AG08396 (cell line): Measurements from ENCODE around the gene ZNF506.
"Not testable (repeated sequence)": the region's sequence is repeated elsewhere in the genome, so short reads cannot be mapped to it uniquely, and the experiment has no call there.

ENCODE experiments used
- DNase-seq: peaks from one replicate; pipeline ENCODE4 v3.0.0; 2012; ENCODE audit warnings: low spot score, mixed read lengths

The ZNF506 gene

DNA sequence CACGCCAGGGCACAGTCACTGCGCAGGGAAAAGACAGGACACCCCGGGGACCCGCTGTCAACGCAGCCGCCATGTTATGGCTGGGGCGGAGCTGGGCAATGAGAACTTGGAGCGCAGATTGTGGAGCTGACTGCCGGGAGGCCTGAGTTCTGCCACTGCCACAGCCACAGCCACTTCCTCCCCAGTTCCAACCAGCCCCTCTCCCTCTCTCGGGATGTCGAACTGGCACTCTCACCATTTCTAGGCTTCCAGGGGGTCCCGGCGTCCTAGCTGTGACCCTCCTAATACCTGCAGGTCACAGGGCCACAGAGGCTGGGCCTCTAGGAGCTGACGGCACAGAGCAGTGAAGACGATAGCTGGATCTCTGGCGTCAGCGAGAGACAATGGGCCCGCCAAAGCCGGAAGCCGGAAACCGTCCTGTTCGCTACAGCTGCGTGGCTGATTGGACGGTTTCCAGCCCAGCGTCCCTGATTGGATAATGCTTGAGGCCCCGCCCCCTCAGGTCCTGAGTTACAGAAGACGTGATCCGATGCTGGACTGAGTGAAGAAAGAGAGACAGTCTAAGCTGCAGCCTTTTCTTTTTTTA is at the start of gene ZNF506:
ZNF506 (minus strand) TSS at position 385 of the 586 bp plus-strand sequence; CDS start at position 238, 147 bp downstream.
- peak; percentile 93 for DNase-seq

- not testable (repeated sequence) for DNase-seq
Measured at GRCh38 chr19:19870086-19870485, 48.5 kb upstream of the ZNF506 start.

DNA sequence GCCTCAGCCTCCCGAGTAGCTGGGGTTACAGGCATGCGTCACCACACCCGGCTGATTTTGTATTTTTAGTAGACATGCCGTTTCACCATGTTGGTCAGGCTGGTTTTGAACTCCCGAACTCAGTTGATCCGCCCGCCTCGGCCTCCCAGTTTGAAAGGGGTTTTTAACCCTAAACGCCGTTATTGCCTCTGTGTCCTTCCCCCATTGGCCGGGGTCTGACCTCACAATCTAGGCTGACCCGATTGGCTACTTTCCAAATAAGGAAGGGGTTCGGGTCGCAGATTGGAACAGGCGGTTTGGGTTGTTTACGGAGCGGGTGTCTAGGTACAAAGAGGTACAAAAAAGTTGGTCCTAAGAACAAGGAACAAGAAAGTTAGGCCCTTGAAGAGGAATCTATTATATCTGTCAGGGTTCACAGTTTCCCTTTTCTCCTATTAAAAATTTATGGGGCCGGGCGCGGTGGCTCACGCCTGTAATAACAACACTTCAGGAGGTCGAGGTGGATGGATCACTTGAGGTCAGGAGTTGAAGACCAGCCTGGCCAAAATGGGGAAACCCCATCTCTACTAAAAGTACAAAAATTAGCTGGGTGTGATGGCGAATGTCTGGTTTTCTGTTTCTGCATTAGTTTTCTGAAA is 45.2 kb upstream of the ZNF506 start:
- peak; percentile 9 for DNase-seq

DNA sequence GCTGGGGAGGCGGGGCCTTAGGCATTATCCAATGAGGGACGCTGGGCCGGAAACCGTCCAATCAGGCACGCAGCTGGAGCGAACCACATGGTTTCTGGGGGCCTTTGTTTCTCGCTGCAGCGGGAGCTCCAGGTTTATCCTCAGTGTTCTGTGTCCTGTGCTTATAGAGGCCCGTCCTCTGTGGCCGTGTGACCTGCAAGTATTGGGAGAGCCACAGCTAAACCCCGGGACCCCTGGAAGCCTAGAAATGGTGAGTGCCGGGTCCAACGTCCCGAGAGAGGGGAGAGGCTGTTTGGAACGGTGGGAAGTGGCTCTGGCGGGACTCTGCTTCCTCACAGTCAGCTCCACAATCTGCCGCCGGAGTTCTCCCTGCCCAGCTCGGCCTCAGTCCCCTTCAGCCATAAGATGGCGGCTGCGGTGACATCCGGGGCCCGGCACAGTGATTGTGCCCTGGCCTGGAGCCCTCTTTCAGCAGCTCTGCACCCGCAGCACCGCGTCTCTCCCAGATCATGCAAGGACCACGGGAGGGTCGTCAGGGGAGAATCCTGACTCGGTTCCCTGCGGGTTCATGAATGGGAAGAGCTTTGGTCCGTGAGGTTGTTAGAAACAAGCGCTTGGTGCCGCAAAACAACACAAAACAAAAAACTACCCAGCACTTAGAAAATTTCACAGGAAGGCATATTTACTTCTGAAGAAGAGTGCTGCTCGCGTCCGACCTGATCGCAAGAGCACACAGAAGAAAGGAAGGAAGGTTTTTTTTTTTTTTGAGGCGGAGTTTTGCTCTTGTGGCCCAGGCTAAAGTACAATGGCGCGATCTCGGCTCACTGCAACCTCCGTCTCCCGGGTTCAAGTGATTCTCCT is 44.4 kb upstream of the ZNF506 start, which contains the start of gene ZNF253:
ZNF253 (plus strand) TSS at position 133 of the 861 bp plus-strand sequence; CDS start at position 248, 115 bp downstream.
- DNase-seq, result peak; percentile 95

GRCh38 chr19:19860756-19861390 is 39.3 kb upstream of the ZNF506 start:
- DNase-seq, result no peak

DNA sequence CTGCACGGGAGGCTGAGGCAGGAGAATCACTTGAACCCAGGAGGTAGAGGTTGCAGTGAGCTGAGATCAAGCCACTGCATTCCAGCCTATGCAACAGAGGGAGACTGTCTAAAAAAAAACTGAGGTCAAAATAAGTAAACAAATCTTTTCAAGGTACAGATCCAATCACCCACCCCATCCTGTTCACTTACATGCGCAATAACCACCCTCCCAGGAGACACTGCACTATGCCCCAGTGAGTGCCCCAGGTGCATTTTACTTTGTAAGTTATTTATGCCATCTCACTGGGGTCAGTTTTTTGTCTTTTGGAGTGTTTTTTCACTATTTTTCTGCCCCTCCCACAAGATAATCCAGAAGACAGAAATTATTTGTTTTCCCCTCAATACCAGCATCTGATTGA is 37.2 kb upstream of the ZNF506 start:
- DNase-seq, result no peak

GRCh38 chr19:19851740-19852139 is 30.2 kb upstream of the ZNF506 start:
- DNase-seq, result not testable (repeated sequence)

- DNase-seq, result no peak
Measured at GRCh38 chr19:19849056-19849455, 27.5 kb upstream of the ZNF506 start.

- no peak for DNase-seq
Measured at GRCh38 chr19:19847781-19848180, 26.2 kb upstream of the ZNF506 start.

- DNase-seq, result no peak
Measured at GRCh38 chr19:19835560-19836038, 14.0 kb upstream of the ZNF506 start.

GRCh38 chr19:19826875-19827274 is 5.3 kb upstream of the ZNF506 start:
- no peak for DNase-seq

DNA sequence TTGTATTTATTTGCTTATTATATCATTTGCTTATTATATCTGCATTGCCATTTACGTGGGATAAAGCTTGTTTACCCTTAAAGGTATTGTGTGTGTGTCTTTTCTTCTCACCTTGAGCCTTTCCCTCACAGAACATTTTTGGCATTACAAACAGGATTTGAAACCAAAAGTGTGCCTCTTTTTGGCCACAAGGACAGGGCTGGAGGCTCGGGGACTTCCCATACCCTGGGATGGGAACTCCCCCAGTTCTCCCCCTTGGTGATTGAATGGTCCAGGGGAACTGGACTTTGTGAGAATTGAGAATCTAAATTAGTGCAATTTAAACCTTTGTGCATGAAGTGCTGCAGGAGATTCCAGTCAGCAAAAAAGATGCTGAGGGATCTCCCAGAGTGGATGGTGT is 2.4 kb upstream of the ZNF506 start:
- DNase-seq, result no peak

DNA sequence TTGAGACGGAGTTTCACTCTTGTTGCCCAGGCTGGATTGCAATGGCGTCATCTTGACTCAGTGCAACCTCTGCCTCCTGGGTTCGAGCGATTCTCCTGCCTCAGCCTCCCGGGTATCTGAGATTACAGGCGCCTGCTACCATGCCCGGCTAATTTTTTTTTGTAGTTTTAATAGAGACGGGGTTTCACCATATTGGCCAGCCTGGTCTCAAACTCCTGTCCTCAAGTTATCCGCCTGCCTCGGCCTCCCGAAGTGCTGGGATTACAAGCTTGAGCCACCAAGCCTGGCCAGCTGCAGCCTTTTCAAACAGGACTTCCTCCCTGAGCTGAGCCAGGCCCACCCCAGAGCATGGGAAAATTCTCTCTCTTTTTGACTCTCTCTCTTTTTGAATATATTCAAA is 426 bp upstream of the ZNF506 start:
- not testable (repeated sequence) for DNase-seq

GRCh38 chr19:19820774-19821320 is 703 bp downstream of the ZNF506 start:
- no peak for DNase-seq

- DNase-seq, result no peak
Measured at GRCh38 chr19:19817357-19817756, 4.2 kb downstream of the ZNF506 start.

DNA sequence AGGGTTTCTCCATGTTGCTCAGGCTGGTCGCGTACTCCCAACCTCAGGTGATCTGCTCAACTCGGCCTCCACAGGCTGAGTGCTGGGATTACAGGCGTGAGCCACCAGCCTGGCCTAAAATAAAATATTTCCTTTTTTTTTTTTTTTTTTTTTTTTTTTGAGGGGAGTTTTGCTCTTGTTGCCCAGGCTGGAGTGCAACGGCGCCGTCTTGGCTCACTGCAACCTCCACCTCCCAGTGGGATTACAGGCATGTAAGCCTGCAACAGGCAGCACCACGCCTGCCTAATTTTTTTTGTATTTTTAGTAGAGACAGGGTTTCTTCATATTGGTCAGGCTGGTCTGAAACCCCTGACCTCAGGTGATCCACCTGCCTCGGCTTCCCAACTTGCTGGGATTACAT is 4.9 kb downstream of the ZNF506 start:
- DNase-seq, result no peak

- DNase-seq, result not testable (repeated sequence)
Measured at GRCh38 chr19:19811999-19812398, 9.6 kb downstream of the ZNF506 start.

DNA sequence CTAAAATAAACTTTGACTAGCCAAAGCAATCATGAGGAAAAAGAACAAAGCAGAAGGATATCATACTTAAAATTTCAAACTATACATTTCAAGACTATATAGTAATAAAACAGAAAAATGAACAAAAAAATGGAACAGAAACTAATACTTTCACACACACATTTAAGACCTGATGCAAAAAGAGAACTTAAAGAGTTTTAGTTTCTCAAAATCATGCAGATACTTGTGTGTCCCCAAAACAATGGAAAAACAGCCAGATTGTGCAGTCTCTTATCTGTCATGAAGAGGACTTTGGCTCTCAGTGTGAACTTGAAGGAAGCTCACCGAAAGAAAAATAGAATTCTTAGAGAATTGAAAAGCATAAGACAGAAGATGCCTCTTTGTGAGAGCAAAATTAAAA is 16.1 kb downstream of the ZNF506 start:
- no peak for DNase-seq

DNA sequence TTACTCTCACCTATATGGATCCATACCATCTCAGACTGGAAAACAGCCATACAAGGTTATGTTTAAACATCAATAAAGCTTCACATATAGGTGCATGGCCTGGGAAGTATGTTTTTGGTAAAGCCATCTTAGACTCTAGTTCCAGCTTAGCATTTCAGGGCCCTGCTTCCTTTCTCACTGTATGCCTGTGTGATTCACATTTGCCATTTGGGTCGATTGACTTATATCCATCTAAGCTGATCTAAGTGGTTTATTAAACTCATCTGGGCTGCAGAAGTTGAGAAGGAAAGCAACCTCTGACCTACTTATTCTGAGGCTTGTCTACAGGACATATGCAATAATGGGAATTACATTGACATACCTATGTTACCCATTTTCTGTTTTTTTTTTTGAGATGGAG is 33.5 kb downstream of the ZNF506 start:
- no peak for DNase-seq

DNA sequence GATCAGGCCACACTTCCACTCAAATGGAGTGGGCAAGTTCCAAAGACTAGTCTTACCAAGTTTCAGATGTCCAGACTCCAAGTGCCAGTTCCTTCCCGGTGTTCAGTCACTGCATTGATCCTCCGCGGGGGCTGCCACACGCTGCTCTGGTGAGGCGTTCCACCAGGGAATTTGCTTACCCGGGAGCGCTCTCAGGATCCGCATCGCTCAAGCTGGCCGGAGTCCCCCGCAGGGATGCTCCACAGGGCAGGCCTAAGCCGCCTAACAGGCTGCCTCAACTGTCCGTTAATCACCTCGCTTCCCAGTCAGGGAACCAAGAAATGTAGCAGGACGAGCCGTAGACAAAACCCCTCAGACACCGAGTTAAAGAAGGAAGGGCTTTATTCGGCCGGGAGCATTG is 36.1 kb downstream of the ZNF506 start:
- DNase-seq, result not testable (repeated sequence)

GRCh38 chr19:19782783-19783182 is 38.8 kb downstream of the ZNF506 start:
- no peak for DNase-seq

DNA sequence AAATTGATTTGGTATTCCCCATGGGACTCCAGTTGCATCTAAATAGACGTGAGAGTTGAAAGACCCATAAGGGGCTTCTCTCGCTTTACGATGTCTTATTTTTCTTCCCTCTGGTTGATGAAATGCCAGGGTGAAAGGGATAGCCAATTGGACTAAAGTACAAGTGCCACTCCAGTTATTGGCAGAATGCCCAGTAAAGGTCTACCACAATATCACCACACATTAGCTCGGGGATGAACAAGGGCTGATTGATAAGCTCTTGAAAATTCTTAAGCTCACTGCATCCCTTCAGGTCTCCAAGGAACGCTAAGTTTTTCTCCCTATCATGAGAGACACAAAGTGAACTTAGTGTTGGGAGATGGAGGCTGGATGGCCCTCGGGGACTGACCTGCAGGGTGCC is 39.8 kb downstream of the ZNF506 start:
- not testable (repeated sequence) for DNase-seq
